EL (cell line): Measurements from ENCODE around the gene CAPNS1.
"Not testable (repeated sequence)": the region's sequence is repeated elsewhere in the genome, so short reads cannot be mapped to it uniquely, and the experiment has no call there.

Experiments
- DNase-seq: peaks from one replicate; pipeline ENCODE4 v3.0.0-alpha.2; 2016

CAPNS1 gene

DNA sequence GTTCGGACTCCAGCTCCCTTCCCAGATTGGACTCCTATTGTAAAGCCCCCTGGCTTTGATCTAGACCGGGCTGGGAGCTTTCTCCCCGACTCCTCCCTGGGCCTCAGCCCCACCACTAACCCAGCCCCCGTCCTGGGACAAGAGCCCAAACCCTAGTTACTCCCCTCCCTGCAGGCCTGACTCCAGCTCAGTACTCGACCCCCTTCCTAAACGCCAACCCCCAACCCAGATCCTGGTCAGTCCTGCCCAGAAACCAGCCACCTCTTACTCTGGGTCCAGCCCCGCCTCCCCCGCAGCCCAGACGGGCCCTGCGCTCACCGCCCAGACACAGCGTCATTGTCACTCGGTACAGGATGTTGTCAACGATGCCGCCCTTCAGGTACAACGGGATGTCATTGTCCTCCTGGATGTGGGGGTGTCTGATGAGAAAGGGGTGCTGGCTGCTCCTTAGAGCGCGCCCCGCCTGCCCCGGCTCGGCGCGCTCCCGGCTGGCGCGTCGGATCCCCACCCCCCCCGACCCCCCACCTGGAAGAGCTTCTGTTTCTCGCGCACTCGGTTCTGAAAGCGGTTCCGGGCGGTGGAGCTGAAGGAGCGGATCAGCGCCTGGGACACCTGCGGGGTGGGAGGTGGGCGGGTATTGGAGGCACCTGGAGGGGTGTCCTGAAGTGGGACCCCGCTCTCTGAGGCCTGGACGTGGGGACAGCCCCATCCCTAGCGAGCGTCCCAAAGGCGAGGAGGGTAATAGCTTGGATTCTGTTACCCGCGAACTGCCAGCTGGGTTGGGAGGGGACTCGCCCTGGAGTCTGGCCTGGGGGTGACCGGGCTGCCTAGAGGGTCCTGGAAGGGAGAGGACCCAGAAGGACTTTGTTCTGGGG lies 11.5 kb downstream of the CAPNS1 start:
- DNase-seq = no peak

GRCh38 chr19:36152019-36152351 lies 12.1 kb downstream of the CAPNS1 start:
- no peak for DNase-seq

DNA sequence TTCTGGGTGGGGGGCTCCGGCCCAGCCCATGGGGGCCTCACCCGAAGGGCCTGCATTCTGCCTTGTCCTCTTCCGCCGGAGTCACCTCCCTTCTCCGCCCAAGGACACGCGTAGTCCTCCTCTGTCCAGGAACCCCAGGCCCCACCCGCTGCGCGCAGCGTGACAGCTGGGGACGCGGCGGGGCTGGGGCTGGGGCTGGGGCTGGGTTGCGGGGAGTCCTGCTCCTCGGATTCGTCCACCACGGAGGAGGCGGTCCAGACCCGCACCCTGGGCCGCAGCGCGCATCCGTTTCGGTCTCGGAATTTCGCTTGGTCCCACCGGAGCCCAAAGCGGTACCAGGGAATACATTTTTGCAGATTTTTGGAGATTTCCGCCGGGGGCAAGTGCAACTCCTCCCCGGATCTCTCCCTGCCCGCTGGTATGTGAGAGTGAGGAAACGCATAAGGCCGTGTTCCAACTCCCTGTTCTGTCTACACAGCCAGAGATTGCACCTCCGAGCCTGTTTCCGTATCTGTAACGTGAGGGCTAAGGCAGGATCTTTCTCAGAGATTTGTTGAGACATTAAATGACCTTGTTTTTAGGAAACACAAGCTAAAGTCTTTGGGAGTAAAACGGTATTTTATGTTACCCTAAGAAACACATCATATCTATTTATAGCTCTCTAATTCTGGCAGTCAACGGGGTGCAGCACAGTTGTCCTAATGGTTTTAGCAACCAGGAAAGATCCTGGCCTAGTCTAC lies 12.7 kb downstream of the CAPNS1 start, which contains the start of gene COX7A1:
Gene COX7A1, minus strand, starts transcription at position 96 of the 740 bp plus-strand sequence. Its CDS starts 40 bp downstream, at position 56.
- DNase-seq = peak; percentile 30

GRCh38 chr19:36153126-36153525 lies 13.3 kb downstream of the CAPNS1 start:
- no peak for DNase-seq

DNA sequence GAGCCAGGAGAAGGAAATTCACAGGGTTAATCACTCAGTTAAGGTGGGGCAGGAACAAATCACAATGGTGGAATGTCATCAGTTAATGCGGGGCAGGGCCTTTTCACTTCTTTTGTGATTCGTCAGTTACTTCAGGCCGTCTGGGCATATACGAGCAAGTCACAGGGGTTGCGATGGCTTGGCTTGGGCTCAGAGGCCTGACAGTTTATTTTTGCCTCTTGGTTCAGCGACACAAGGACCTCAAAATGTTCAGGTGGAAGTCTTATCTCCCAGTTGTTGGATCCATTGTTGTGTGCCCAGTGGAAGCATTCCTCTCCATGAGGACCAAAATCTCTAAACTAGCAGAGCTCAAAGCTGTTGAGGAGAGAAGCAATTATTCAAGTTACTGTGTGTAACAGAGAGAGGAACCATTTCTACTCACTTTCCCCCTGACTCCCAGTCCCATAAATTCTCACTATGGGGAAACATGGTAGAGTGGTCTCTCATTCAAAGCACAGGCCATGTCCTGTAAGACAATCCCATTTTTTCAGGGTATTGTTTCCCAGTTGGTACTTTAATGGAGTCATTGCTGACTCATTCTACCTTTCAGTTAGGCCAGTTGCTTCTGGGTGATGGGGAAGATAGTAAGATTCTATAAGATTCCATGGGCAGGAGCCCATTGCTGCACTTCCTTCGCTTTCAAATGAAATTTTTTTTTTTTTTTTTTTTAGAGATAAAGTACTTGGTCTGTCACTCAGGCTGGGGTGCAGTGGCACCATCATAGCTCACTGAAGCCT lies 21.1 kb downstream of the CAPNS1 start:
- no peak for DNase-seq

- DNase-seq = no peak
Observed at GRCh38 chr19:36163813-36164212, 23.9 kb downstream of the CAPNS1 start.

GRCh38 chr19:36169084-36169760 lies 29.4 kb downstream of the CAPNS1 start:
- DNase-seq = no peak

GRCh38 chr19:36172852-36173251 lies 33.0 kb downstream of the CAPNS1 start:
- no peak for DNase-seq

GRCh38 chr19:36173846-36174245 lies 34.0 kb downstream of the CAPNS1 start:
- DNase-seq = not testable (repeated sequence)

DNA sequence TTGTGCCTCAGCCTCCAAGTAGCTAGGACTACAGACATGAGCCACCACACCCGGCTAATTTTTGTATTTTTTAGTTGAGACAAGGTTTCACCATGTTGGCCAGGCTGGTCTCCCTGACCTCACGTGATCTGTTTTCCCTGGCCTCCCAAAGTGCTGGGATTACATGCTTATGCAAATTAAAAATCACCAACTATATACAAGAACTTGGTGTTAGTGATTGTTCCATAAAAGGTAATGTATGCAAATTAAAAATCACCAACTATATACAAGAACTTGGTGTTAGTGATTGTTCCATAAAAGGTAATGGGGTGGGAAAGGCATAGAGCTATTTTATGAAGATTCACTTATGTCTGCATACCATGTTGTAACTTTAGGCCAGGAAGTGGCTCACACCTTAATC lies 39.2 kb downstream of the CAPNS1 start:
- DNase-seq = not testable (repeated sequence)

- peak; percentile 69 for DNase-seq
Observed at GRCh38 chr19:36182612-36183244, 42.9 kb downstream of the CAPNS1 start.

- DNase-seq = no peak
Observed at GRCh38 chr19:36183245-36183628, 43.4 kb downstream of the CAPNS1 start.

DNA sequence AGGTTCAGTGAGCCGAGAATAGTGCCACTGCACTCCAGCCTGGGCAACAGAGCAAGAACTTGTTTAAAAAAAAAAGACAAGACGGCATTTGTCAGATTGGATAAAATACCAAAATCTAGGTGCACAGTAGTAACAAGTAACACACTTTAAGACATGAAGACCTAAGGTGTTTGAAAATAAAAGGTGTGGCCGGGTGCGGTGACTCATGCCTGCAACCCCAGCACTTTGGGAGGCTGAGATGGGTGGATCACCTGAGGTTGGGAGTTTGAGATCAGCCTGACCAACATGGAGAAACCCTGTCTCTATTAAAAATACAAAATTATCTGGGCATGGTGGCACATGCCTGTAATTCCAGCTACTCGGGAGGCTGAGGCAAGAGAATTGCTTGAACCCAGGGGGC lies 46.9 kb downstream of the CAPNS1 start:
- DNase-seq = not testable (repeated sequence)

DNA sequence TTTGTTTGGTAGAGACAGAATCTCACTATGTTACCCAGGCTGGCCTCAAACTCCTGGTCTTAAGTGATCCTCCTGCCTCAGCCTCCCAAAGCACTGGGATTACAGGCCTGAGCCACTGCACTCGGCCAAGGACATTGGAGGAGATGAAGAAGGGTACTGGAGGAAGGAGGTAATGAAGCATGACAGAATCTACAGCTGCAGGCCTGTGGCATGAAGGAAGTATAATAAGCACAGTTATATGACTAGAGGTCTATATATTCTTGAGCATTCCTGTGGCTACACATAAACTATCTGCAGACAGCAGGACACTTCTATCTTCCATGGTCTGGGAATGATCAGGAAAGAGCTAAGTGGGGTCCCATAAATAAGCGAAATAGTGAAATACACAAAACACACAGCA lies 56.4 kb downstream of the CAPNS1 start:
- DNase-seq = no peak

DNA sequence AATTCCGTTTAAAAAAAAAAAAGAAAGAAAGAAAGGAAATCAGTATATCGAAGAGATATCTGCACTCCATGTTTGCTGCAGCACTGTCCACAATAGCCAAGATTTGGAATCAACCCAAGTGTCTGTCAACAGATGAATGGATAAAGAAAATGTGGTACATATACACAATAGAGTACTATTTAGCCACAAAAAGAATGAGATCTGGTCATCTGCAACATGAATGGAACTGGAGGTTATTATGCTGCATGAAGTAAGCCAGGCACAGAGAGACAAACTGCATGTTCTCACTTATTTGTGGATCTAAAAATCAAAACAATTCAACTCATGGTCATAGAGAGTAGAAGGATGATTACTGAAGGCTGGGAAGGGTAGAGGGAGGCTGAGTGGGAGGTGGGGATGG lies 58.3 kb downstream of the CAPNS1 start:
- DNase-seq = no peak
